Bone marrow (tissue), 2 donors: ENCODE measurements around the gene SHC3.

Experiments
- DNase-seq, 2 donors: peaks; one replicate each; lab custom pipeline; 2025; lab: John Stamatoyannopoulos, UW

SHC3 gene

DNA sequence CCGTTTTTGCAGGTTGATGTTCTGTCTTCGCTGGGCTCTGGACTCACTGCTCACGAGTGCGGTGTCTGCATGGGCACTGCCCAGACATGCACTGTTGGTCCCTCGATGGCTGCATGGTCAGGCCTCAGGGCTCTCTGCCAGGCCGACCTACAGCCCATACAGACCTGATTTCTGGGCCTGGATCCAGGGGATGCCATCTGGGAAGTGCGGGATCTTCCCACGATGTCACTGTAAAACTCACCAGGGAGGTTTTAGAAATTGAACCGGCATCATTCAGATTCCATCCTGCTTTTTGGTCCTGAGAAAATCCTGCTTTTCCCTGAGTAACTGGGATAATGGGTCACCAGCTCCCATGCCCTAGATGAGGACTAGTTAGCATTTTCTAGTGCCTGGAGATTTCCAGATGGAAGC is 178.2 kb downstream of the SHC3 start:
- DNase-seq = no peak

DNA sequence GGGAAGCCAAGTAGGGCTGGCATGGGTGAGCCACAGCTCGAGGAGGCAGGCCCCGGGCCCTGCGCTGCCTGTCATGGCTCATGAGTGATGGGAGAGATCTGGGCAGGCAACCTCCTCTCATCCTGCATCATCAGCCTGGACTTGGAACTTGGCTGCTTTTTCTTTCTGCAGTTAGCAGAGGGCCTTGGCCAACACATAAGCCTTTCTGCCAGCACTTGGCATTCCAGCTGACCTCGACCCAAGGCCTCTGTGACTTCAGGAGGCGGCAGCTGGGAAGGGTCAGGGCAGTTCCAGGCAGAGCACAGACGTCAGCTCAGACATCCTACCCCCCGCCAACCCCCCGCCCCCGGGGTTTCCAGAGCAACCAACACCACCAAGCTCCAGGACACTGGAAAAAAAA is 179.7 kb downstream of the SHC3 start:
- DNase-seq = no peak

DNA sequence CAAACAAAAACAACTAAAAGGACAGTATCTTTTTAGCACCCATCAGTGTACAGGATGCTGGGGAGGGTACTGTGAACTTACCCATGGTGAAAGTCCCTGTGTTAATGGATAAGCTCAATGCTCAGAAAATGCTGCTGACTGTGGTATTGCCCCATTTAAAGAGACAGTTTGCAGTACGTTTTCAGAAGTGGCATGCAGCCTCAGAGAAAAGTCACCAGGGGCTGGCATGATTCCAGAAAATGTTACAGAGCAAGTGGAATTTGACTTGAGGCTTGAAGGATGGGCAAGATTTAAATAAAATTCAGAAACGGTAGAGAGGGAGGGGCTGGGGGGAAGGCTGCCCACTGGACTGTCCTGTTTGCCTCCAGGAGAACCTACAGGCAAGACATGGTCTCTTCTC is 180.1 kb downstream of the SHC3 start:
- DNase-seq = no peak

DNA sequence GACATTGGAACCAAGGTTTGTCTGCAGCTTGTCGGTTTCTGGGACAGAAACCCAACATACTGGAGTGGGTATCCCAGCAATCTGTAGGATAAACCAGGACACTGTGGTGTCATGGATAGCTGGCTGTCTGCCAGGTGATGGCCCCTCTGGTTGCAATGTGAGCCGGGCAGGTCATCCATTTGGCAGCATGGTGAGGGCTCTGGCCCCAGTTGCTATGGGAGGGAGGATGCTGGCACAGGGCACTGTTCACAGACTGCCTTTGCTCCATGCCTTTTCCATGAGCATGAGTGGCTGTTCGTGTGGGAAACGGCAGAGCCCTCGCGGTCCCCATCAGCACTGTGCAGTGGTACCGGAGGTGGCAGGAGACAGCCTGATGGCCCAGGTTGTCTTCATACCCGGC is 181.0 kb downstream of the SHC3 start:
- DNase-seq = no peak

DNA sequence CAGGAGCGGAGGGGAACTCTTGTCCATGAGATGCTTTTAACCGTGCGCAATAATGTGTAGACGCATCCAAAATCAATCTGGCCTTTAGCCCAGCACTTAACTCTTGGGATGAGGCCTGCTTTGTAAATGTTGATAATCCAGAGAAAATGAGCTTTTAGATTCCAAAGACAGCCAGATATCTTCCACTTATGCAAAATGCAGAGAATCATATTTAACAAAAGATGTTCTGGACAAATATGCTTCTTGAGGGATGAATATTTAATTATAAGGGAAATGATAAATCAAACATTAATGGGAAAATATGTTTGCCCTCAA is 181.7 kb downstream of the SHC3 start:
- DNase-seq = no peak

DNA sequence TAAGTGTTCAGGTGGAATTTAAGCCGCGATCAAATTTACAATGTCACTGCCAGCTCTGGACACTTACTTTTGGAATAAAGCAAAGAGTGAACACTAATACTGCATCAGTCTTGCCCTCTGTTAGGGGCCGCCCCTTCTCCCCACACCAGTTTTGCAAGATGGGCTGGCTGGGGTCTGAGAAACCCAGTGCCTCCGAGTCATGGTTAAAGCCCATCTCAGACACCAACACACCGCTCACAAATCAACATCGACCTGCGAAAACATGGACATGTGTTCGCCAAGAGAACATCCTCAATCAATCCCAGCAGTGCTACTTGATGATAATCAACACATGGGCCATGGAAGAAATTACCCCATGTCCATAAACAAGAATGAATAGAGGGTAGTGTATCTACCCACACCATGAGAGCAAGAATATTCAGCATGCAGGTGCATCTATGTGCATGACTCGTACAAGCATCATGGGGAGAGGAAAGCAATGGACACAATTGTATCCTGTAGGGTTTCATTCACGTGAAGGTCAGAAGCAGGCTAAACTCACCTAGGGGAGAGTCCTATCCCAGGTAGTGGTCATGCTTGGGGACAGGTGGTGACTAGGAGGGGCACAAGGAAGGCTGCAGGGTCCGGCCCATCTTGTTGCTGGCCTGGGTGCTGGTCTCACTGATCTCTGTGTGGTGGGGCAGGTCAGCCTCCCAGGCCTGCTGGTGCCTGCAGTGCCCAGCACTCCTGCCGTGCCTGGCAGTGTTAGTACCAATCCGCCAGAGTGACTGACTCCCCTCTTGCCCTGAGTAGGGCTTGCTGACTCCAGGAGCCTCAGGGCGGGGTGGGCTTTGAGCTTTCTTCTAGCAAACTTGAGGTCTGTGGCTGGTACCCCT is 182.3 kb downstream of the SHC3 start:
- DNase-seq = no peak

DNA sequence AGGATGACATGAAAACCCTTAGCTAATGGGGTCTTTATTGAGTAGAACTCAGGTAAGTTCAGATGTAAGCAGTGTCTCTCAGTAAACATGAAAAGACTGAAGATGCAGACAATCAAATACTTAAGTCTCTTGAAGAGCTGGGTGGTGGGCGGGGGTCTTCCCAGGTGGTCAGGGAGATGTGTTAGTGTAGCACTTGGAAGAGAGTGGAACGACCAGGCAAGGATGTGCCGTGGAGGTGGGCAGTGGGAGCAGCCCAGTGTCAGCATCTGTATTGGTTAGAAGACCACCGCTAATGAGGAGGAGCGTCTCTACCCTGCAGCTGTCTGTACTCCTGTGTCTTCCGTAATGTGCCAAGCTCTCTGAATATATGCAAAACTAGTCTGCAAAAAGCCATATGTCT is 183.0 kb downstream of the SHC3 start:
- no peak for DNase-seq

DNA sequence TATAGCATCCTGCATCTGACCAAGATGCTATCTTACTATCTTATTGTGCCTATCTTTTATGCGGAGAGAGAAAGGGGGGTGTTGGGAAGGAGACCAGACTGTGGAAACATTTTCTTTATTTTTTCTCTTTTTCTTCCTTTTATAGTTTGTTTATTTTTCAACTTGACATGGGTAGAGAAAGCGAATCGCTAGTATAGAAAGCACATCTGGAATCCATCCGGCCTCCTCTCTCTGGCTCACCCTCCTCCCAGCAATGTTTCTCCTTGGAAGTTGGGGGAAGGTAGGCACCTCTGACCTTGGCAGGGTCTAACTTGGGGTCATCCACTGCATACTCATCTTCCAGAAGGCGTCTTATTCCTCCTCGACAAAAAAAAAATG is 183.4 kb downstream of the SHC3 start:
- DNase-seq = no peak

DNA sequence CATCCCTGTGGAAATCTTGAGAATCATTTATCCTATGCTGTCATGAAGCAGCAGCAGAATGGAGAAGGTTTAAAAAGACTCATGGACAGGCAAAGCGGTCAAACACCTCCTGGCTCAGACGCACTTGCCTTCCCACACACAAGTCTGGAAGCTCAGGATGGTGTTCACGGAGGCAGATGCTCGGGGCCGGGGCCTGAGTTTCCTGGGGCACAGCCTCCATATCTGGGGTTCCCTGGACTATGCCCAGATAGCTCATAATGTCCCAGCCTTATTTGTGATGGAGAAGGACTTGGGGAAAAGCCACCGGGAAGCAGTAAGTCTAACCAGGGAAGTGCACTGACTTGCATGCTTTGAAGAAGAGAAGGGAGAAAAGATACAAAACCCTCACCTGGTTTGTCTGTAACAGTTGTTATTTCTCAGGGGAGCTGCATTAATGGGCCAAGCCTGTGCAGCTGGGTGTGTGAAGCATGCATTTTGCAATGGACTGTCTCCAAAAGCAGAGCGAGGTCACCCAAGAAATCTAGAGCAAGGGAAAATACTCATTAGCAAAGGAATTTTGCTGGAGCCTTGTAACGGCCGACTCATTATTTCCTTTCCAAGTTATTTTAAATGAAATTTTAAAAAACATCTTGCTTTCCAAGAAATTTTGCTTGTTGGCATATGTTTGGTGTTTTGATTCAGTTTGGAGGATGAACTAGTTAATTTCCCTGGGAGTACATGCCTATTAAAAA is 184.0 kb downstream of the SHC3 start:
- DNase-seq = no peak

DNA sequence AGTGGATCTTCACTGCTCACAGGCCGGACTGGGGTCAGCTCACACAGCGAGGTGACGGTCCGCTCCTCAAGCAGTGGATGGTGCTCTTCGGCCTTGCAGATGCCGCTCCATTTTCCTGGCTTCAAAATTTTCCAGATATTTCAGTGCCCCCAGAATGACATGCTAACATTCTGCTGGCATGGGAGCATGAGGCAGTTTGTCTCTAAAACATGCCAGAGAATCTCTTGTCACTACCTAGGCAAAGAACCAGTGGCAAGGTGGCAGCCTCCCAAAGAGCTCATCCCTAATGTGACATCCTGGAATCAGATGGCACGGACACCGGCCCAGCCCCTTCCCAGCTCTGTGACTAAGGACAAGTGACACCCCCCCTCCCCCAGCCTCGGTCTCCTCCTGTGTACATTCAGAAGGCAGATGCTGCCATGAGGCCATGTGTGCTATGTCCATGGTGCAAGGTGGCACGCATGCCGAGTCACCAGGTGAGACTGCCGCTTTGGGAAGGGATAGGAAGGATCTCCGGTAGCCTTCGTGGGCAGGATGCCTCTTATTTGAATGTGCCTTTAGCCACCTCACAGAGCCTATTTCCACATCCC is 184.7 kb downstream of the SHC3 start:
- DNase-seq = no peak

DNA sequence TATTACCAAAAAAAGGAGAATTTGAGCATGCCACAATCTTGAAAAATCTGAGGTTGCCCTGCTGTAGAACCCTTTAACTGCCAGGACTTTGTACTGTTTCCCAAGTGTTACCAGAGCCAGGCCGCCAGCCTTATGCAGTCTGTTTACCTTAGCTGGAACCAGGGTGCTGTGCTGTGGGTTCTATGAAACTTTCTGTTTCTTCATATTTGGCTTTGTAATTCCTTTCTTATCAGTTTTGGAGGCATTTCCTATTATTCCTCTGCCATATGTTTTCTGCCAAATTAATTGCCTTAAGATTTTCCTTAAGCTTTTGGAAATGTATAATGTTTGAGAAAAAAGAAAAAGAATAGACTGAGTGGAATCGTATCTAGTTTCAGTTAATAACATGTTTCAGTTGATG is 185.3 kb downstream of the SHC3 start:
- DNase-seq = no peak

DNA sequence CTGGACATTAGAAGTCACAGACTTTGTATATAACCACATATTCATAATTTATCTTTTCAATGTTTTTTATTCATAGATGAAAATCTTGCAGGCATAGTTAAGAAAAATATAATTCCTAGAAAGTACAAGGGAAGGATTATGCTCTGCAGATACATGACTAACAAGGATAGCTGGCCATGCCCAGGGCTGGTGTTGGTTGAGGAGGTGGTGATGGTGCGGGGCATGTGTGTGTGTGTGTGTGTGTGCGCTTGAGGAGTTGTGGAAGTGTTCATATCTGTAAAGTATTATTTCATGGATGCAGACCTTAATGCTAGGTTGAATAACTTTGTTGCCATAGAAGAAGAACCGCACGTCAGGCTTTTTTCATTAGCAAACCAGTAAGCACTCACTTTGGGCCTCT is 186.1 kb downstream of the SHC3 start:
- no peak for DNase-seq

DNA sequence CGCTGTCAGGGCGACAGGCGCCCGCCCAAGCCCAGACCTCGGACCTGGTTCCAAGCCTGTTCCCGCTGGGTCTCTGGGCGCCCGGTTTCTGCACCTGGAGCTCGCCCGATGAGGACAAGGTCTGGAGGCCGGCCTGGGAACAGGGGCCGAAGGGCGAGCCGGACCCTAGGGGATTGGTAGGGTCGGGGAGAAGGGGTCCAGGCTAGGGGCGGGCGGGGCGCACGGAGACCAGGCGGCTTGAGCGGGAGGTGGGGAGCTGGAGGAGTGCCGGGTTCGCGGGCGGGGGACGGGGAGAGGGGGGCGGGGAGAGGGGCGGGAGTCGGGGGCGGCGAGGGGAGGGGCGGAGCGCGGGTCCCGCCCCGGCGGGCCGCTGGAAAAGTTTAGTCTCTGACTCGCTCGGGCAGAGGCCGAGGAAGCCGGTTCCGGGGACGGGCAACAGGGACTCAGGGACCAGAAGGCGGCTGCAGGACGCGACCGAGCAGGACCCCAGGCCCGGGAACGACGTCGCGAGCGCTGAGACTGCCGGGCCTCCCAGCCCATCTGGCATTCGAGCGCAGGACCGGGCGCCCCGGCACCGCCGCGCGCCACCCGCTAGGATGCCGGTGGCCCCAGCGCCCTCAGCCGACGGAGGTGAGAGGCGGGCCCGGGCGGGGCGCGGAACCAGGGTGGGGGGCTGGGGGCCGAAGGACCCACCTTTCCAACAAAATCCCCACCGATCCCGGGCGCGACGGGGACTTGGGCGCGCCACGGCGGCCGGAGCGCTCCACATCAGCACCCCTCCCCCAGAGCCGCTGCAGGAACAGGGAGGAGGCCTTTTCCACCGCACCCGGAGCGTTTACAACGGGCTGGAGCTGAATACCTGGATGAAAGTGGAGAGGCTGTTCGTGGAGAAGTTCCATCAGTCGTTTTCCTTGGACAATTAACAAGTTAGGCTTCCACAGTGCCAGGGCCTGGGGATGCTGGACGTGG is 187.3 kb downstream of the SHC3 start, which contains the start of gene S1PR3:
Gene S1PR3, plus strand, starts transcription at position 403 of the 969 bp plus-strand sequence. CDS start 9,733 bp downstream, outside the sequence.
- DNase-seq = no peak

DNA sequence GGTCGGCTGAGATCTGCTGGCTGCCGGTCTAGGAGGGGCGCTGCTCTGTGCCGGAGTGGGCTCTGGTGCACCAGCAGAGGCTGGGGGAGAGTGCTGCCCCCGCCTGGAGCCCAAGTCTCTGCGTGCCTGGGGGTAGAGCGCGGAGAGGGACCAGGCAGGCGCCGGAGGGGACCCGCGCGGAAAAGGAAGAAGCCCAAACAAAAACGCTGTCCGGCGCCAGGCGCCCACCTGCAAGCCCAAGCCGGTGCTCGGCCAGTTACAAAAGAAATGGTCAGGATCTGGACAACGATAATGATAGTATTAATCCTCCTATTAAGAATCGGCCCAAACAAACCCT is 187.9 kb downstream of the SHC3 start:
- no peak for DNase-seq

DNA sequence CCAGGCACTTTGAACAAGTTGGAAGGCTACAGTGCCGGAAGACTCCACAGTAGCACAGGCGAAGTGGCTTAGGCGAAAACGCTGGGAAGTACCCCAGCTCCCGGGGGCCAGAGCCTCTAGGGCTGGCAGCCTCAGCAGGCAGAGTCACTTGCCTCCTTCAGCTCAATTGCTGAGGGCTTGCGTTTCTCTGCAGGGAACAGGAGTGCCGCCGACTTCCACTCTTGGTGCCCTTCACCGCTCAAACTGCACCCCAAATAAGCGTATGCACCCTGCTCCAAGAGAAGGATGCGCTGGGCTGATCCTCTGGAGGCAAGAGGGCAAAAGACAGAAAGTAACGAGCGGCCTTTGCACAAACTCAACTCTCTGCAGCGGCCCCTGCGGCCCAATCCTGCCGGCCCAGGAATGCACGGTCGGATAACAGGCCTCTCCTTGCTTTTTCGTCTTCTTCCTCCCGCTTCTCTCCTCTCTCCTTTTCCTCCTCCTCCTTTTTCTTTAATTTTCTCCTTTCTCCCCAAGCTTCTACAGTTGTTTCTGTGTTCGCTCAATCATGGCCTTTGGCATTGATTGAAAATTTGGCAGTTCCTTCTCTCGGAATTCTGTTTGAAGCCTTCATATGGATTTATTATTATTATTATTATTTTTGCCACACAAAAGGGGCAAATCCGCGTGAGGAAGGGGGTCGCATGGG is 188.4 kb downstream of the SHC3 start:
- no peak for DNase-seq

DNA sequence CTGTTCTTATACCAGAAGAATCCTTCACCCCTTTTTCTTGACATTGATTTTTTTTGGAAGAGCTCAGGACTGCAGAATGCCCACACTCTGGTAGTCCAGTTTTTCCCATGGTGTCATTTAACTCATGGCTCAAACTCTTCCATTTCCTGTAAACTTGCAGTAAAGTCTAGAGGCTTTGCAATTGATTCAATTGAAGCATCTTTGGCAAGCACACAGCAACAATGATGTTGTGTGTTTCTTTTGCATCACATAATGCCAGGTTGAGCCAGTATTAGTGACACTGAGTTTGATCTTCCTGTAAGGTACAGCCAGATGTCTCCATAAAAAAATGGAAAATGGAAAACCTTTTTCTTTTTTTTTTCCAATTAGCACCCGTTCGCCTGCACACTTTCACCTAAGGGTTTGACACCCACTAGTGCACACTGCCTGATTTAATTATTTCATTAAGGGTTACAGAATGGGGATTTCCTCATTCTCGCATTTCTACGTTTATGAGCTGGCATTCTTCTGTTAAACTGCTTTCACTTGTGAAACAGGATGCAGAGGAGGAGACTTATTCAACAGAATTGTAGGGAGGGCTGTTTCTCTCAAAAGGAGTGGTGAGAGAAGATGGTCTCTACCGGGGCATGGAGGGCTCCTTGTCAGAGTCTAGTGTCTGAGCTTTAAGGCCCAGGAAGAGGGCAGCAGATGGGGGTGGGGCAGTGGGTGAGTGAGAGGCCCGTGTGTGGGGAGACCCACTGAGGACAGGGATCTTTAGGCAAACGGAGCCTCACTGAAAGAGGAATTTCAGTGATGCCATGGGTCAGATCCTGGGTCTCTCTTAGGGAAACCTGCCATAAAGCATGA is 189.6 kb downstream of the SHC3 start:
- no peak for DNase-seq

DNA sequence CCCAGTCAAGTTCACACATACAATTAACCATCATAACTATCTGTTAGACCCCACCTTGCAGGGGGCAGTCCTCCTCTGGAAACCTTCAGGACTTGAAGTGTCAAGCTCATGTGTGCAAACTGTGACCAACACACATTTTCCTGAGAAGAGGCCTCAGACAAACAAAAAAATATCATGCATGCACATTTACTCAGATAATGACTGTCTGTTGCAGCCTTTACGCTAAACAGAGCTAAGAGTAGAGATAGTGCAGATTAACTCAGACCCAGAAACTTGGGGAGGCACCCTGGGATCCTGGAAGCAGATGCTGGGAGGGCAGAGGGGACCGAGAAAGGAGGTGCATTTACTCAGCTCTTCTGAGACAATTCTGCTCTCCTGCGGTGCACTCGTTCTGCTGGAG is 191.0 kb downstream of the SHC3 start:
- DNase-seq = no peak

DNA sequence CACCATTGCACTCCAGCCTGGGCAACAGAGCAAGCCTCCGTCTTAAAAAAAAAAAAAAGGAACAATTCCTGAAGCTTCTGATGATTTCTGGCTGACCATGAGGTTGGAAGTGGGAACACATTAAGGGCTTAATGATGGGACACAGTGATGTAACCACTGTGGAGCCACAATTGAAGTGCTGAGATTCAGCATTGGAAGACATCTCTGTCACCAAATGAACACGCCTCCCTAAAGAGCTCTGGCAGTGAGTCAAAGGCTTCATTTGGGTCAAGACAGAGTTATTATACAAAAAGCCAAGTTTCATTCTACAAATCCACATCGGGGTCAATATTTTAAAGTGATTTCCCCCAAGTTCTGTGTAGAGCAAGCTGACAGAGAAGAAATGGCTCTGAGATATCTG is 191.8 kb downstream of the SHC3 start:
- no peak for DNase-seq

DNA sequence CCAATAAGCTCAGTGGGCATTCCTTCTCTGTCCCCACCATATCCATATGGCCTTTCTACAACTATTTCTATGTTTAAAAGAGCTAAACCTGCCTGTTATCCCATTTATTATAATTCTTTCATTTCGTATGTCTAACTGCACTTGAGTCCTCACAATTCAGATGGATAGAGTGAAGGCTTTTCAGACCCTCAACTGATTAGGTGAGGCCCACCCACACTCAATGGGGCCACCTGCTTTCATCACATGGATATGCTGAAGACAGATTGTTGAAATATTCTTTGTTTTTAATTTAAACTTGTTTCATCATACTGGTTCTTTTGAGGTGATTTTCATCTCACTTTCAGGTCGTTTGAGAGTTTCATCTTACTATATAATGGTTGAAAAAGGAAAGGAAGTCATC is 193.0 kb downstream of the SHC3 start:
- no peak for DNase-seq

DNA sequence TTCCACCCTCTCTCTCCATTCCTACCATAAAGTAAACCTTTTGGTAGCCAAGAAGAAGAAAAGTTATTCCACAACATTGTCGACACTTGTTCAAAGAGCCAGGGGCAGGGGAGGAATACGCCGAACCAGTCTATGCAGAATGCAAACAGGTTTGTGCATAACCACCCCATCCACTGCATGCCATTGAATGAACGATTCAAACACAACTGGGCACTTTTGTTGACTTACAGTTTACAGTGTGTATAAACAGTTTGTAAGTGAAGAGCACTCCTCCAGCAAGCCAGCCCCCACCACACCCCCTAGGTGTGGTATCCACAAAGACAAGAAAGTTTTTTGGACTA is 194.1 kb downstream of the SHC3 start:
- DNase-seq = no peak
